GM23338 (cell line): ENCODE measurements around the gene TLCD3A. TPM values are rescaled to one million over a fixed set of nuclear protein-coding genes. Genes with fewer than 3 reads are reported as not detected.

Experiments
- ATAC-seq: fragments of 200-7000 bp; cut with Tn5 transposase; 3 replicates; pipeline ENCODE4 v1.9.1; 2020
- DNase-seq: peaks from one replicate; pipeline ENCODE4 v3.0.0-alpha.2; 2015; ENCODE audit warnings: low spot score
- H2AFZ ChIP-seq: fragments of 200-600 bp; sonication (generic); 2 replicates; pipeline ENCODE4 v1.8.0; 2016; ENCODE audit warnings: antibody characterized with exemption, mild to moderate bottlenecking, moderate library complexity
- H3F3A ChIP-seq: fragments of 200-600 bp; sonication (generic); replicated peaks from 2 replicates; pipeline ENCODE4 v1.8.0; 2017; ENCODE audit warnings: antibody characterized with exemption, mixed run types, low read depth
- H3K27ac ChIP-seq: fragments of 200-600 bp; sonication (generic); 2 replicates; pipeline ENCODE4 v1.6.1; 2016; ENCODE audit warnings: low read depth
- H3K27me3 ChIP-seq: fragments of 200-600 bp; sonication (generic); 2 replicates; pipeline ENCODE4 v1.8.0; 2016; ENCODE audit warnings: mild to moderate bottlenecking, mixed run types, moderate library complexity; ENCODE audit not compliant: insufficient read depth
- H3K36me3 ChIP-seq: fragments of 200-600 bp; sonication (generic); 2 replicates; pipeline ENCODE4 v1.8.0; 2016; ENCODE audit warnings: mild to moderate bottlenecking; ENCODE audit not compliant: insufficient read depth
- H3K4me1 ChIP-seq: fragments of 200-600 bp; sonication (generic); 2 replicates; pipeline ENCODE4 v1.8.0; 2016; ENCODE audit warnings: mild to moderate bottlenecking, moderate library complexity; ENCODE audit not compliant: insufficient read depth
- H3K4me2 ChIP-seq: fragments of 200-600 bp; sonication (generic); 2 replicates; pipeline ENCODE4 v1.7.1; 2017; ENCODE audit warnings: mixed run types
- H3K4me3 ChIP-seq: fragments of 200-600 bp; sonication (generic); 2 replicates; pipeline ENCODE4 v1.6.1; 2016; ENCODE audit warnings: mixed run types
- H3K79me2 ChIP-seq: fragments of 200-600 bp; sonication (generic); replicated peaks from 2 replicates; pipeline ENCODE4 v1.8.0; 2017; ENCODE audit warnings: mild to moderate bottlenecking; ENCODE audit not compliant: insufficient read depth
- H3K9me2 ChIP-seq: fragments of 200-600 bp; sonication (generic); 2 replicates; pipeline ENCODE4 v1.8.0; 2017; ENCODE audit not compliant: insufficient read depth
- H4K20me1 ChIP-seq: fragments of 200-600 bp; sonication (generic); replicated peaks from 2 replicates; pipeline ENCODE4 v1.8.0; 2017; ENCODE audit warnings: mild to moderate bottlenecking; ENCODE audit not compliant: insufficient read depth
- H3K27ac Mint-ChIP-seq: 2 replicates; pipeline ENCODE4 v1.8.0; 2020; ENCODE audit warnings: inconsistent platforms, mild to moderate bottlenecking, moderate library complexity, mixed read lengths
- H3K27me3 Mint-ChIP-seq: 3 replicates; pipeline ENCODE4 v1.8.0; 2022; ENCODE audit warnings: low read depth, mild to moderate bottlenecking, moderate library complexity, mixed read lengths, inconsistent platforms; ENCODE audit not compliant: insufficient read depth, poor library complexity
- H3K36me3 Mint-ChIP-seq: 3 replicates; pipeline ENCODE4 v1.8.0; 2021; ENCODE audit warnings: low read depth, mild to moderate bottlenecking, inconsistent platforms, moderate library complexity, mixed read lengths
- H3K4me1 Mint-ChIP-seq: 3 replicates; pipeline ENCODE4 v1.8.0; 2020; ENCODE audit warnings: mild to moderate bottlenecking, inconsistent platforms, mixed read lengths
- H3K4me3 Mint-ChIP-seq: 3 replicates; pipeline ENCODE4 v1.8.0; 2021; ENCODE audit warnings: moderate library complexity, mild to moderate bottlenecking, inconsistent platforms, mixed read lengths
- H3K9me3 Mint-ChIP-seq: 3 replicates; pipeline ENCODE4 v1.8.0; 2020; ENCODE audit warnings: moderate library complexity, mild to moderate bottlenecking, inconsistent platforms, mixed read lengths
- CREB1 ChIP-seq: fragments of 250-450 bp; sonication (Bioruptor Pico); IDR thresholded peaks from 2 replicates; pipeline ENCODE4 v1.5.0; 2020; ENCODE audit warnings: low read depth, mild to moderate bottlenecking, moderate library complexity
- EZH2 ChIP-seq: fragments of 200-600 bp; sonication (generic); IDR thresholded peaks from one replicate; pipeline ENCODE4 v1.8.0; 2017; ENCODE audit warnings: antibody characterized with exemption, mild to moderate bottlenecking, low read depth; ENCODE audit not compliant: unreplicated experiment
- EZH2phosphoT487 ChIP-seq: fragments of 200-600 bp; sonication (generic); IDR thresholded peaks from one replicate; pipeline ENCODE4 v1.8.1; 2018; ENCODE audit warnings: antibody characterized with exemption; ENCODE audit not compliant: unreplicated experiment
- JUNB ChIP-seq: IDR thresholded peaks from one replicate; pipeline ENCODE4 v1.6.1; 2016; ENCODE audit warnings: antibody characterized with exemption; ENCODE audit not compliant: unreplicated experiment
- NANOG ChIP-seq: IDR thresholded peaks from 2 replicates; pipeline ENCODE4 v1.6.1; 2016; ENCODE audit warnings: antibody characterized with exemption, borderline replicate concordance
- POLR2AphosphoS5 ChIP-seq: IDR thresholded peaks from 2 replicates; pipeline ENCODE4 v1.6.1; 2016; ENCODE audit warnings: antibody characterized with exemption, low read depth
- STAT1 ChIP-seq: IDR thresholded peaks from one replicate; pipeline ENCODE4 v1.6.1; 2016; ENCODE audit warnings: antibody characterized with exemption; ENCODE audit not compliant: unreplicated experiment
- ZNF114 ChIP-seq: fragments of 250-450 bp; sonication (Bioruptor Pico); IDR thresholded peaks from 2 replicates; pipeline ENCODE4 v1.5.0; 2020; ENCODE audit warnings: mild to moderate bottlenecking, moderate library complexity
- ZNF331 ChIP-seq: fragments of 250-450 bp; sonication (Bioruptor Pico); IDR thresholded peaks from 2 replicates; pipeline ENCODE4 v1.5.0; 2020; ENCODE audit warnings: low read depth, mild to moderate bottlenecking, moderate library complexity
- polyA plus RNA-seq: library from polyadenylated mRNA; unstranded; fragments of >200 nt; fragmentation: Nextera tagmentation; extraction: Ambion mirVana; gene quantifications from 2 replicates; pipeline ENCODE4 v1.2.1, GENCODE V29; 2016
- total RNA-seq: library from RNA; depleted of rRNA; stranded (reverse); fragments of >200 nt; shearing (Covaris generic); gene quantifications from 2 replicates; pipeline ENCODE4 v1.2.3, GENCODE V29; 2014
- TF ChIP-seq, protein P1 (sequence below): IDR thresholded peaks from one replicate; pipeline ENCODE4 v1.6.1; 2018; ENCODE audit warnings: antibody characterized with exemption; ENCODE audit not compliant: unreplicated experiment
- TF ChIP-seq, protein P2 (sequence below), 2 experiments: fragments of 200-600 bp in 1 of 2; sonication (generic) in 1 of 2; conservative IDR thresholded peaks; 2 replicates each; pipeline versions ENCODE4 v1.5.1 to v1.6.1; 2016 to 2017; ENCODE audit warnings: antibody characterized with exemption in 2 of 2, low read depth in 2 of 2, mild to moderate bottlenecking in 2 of 2, moderate library complexity in 1 of 2
- TF ChIP-seq, protein P3 (sequence below): fragments of 250-450 bp; sonication (Bioruptor Pico); IDR thresholded peaks from 2 replicates; pipeline ENCODE4 v1.5.0; 2020; ENCODE audit warnings: mild to moderate bottlenecking, moderate library complexity
- TF ChIP-seq, protein P4 (sequence below): IDR thresholded peaks from 2 replicates; pipeline ENCODE4 v1.6.1; 2016; ENCODE audit warnings: antibody characterized with exemption

TLCD3A gene
- total and polyA plus RNA-seq, 2 experiments from 2014 or later = 10.3 to 21.1 TPM

DNA sequence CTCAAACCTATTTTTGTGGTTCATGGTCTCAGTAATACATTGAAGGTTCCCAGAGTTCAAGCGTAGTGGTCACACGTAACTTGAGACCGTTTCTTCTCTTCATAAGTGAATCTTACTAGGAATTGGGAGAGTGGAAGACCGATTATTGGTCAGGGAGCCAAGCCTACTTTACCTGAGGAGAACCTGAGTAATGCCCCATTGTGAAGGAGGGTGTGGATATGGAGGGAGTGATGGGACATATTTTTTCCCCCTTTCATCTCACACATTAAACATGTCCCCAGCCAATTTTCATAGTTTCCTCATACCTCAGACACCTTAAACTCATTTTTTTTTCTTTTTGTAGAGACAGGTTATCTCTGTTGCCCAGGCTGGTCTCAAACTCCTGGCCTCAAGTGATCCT is 10.7 kb downstream of the TLCD3A start:
- Histone ChIP-seq H3K9me2 (no peaks in the 10 kb centered on the region), H3K4me1 (no peaks in the 10 kb centered on the region), H3K36me3 (peaks cover 48% of the 10 kb centered on the region), H4K20me1 (peaks cover 8% of the 10 kb centered on the region), H3K79me2 (peaks cover 13% of the 10 kb centered on the region; the same call in 1 of the 2 replicates), H3K4me2 (no peak overlapping the region), H3F3A (0 out of 2 replicates have a peak, but pooled peaks cover 22% of the 10 kb centered on the region), H3K4me3 (no peak overlapping the region), H3K27ac (no peak overlapping the region), H2AFZ (no peak overlapping the region), H3K27me3 (no peaks in the 10 kb centered on the region)
- TF ChIP-seq CREB1 (CRISPR knock-in tag) = no peak
- no peak for TF ChIP-seq POLR2AphosphoS5
- TF ChIP-seq NANOG = no peak
- TF ChIP-seq, protein P1, sequence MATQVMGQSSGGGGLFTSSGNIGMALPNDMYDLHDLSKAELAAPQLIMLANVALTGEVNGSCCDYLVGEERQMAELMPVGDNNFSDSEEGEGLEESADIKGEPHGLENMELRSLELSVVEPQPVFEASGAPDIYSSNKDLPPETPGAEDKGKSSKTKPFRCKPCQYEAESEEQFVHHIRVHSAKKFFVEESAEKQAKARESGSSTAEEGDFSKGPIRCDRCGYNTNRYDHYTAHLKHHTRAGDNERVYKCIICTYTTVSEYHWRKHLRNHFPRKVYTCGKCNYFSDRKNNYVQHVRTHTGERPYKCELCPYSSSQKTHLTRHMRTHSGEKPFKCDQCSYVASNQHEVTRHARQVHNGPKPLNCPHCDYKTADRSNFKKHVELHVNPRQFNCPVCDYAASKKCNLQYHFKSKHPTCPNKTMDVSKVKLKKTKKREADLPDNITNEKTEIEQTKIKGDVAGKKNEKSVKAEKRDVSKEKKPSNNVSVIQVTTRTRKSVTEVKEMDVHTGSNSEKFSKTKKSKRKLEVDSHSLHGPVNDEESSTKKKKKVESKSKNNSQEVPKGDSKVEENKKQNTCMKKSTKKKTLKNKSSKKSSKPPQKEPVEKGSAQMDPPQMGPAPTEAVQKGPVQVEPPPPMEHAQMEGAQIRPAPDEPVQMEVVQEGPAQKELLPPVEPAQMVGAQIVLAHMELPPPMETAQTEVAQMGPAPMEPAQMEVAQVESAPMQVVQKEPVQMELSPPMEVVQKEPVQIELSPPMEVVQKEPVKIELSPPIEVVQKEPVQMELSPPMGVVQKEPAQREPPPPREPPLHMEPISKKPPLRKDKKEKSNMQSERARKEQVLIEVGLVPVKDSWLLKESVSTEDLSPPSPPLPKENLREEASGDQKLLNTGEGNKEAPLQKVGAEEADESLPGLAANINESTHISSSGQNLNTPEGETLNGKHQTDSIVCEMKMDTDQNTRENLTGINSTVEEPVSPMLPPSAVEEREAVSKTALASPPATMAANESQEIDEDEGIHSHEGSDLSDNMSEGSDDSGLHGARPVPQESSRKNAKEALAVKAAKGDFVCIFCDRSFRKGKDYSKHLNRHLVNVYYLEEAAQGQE = no peak
- no peak for TF ChIP-seq STAT1
- TF ChIP-seq, protein P2, sequence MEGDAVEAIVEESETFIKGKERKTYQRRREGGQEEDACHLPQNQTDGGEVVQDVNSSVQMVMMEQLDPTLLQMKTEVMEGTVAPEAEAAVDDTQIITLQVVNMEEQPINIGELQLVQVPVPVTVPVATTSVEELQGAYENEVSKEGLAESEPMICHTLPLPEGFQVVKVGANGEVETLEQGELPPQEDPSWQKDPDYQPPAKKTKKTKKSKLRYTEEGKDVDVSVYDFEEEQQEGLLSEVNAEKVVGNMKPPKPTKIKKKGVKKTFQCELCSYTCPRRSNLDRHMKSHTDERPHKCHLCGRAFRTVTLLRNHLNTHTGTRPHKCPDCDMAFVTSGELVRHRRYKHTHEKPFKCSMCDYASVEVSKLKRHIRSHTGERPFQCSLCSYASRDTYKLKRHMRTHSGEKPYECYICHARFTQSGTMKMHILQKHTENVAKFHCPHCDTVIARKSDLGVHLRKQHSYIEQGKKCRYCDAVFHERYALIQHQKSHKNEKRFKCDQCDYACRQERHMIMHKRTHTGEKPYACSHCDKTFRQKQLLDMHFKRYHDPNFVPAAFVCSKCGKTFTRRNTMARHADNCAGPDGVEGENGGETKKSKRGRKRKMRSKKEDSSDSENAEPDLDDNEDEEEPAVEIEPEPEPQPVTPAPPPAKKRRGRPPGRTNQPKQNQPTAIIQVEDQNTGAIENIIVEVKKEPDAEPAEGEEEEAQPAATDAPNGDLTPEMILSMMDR (conservative IDR thresholded peaks at IDR 0.05; ENCODE audit: low read depth in 2 of 2) = no peak
- no peak for TF ChIP-seq ZNF114 (CRISPR knock-in tag)
- TF ChIP-seq, protein P3, sequence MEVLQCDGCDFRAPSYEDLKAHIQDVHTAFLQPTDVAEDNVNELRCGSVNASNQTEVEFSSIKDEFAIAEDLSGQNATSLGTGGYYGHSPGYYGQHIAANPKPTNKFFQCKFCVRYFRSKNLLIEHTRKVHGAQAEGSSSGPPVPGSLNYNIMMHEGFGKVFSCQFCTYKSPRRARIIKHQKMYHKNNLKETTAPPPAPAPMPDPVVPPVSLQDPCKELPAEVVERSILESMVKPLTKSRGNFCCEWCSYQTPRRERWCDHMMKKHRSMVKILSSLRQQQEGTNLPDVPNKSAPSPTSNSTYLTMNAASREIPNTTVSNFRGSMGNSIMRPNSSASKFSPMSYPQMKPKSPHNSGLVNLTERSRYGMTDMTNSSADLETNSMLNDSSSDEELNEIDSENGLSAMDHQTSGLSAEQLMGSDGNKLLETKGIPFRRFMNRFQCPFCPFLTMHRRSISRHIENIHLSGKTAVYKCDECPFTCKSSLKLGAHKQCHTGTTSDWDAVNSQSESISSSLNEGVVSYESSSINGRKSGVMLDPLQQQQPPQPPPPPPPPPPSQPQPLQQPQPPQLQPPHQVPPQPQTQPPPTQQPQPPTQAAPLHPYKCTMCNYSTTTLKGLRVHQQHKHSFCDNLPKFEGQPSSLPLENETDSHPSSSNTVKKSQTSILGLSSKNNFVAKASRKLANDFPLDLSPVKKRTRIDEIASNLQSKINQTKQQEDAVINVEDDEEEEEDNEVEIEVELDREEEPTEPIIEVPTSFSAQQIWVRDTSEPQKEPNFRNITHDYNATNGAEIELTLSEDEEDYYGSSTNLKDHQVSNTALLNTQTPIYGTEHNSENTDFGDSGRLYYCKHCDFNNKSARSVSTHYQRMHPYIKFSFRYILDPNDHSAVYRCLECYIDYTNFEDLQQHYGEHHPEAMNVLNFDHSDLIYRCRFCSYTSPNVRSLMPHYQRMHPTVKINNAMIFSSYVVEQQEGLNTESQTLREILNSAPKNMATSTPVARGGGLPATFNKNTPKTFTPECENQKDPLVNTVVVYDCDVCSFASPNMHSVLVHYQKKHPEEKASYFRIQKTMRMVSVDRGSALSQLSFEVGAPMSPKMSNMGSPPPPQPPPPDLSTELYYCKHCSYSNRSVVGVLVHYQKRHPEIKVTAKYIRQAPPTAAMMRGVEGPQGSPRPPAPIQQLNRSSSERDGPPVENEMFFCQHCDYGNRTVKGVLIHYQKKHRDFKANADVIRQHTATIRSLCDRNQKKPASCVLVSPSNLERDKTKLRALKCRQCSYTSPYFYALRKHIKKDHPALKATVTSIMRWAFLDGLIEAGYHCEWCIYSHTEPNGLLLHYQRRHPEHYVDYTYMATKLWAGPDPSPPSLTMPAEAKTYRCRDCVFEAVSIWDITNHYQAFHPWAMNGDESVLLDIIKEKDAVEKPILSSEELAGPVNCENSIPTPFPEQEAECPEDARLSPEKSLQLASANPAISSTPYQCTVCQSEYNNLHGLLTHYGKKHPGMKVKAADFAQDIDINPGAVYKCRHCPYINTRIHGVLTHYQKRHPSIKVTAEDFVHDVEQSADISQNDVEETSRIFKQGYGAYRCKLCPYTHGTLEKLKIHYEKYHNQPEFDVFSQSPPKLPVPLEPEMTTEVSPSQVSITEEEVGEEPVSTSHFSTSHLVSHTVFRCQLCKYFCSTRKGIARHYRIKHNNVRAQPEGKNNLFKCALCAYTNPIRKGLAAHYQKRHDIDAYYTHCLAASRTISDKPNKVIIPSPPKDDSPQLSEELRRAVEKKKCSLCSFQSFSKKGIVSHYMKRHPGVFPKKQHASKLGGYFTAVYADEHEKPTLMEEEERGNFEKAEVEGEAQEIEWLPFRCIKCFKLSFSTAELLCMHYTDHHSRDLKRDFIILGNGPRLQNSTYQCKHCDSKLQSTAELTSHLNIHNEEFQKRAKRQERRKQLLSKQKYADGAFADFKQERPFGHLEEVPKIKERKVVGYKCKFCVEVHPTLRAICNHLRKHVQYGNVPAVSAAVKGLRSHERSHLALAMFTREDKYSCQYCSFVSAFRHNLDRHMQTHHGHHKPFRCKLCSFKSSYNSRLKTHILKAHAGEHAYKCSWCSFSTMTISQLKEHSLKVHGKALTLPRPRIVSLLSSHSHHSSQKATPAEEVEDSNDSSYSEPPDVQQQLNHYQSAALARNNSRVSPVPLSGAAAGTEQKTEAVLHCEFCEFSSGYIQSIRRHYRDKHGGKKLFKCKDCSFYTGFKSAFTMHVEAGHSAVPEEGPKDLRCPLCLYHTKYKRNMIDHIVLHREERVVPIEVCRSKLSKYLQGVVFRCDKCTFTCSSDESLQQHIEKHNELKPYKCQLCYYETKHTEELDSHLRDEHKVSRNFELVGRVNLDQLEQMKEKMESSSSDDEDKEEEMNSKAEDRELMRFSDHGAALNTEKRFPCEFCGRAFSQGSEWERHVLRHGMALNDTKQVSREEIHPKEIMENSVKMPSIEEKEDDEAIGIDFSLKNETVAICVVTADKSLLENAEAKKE (CRISPR knock-in tag) = no peak
- TF ChIP-seq, protein P4, sequence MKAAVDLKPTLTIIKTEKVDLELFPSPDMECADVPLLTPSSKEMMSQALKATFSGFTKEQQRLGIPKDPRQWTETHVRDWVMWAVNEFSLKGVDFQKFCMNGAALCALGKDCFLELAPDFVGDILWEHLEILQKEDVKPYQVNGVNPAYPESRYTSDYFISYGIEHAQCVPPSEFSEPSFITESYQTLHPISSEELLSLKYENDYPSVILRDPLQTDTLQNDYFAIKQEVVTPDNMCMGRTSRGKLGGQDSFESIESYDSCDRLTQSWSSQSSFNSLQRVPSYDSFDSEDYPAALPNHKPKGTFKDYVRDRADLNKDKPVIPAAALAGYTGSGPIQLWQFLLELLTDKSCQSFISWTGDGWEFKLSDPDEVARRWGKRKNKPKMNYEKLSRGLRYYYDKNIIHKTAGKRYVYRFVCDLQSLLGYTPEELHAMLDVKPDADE = no peak
- TF ChIP-seq EZH2phosphoT487 = no peak
- TF ChIP-seq EZH2 = no peak
- TF ChIP-seq ZNF331 (CRISPR knock-in tag) = no peak
- TF ChIP-seq JUNB = no peak
- Mint-ChIP-seq H3K4me3 (no peak overlapping the region), H3K9me3 (peaks cover 5% of the 10 kb centered on the region), H3K36me3 (peaks cover 89% of the 10 kb centered on the region), H3K27me3 (peaks cover 7% of the 10 kb centered on the region), H3K4me1 (no peaks in the 10 kb centered on the region; the same call in 2 of the 3 replicates), H3K27ac (no peak overlapping the region)
- ATAC-seq (no peak), DNase-seq (no peak)
